HEK293 (cell line): ENCODE data around the gene HOXA11.

Experiments
- BCL11B ChIP-seq: fragments of 450-650 bp; formaldehyde crosslinking; IDR thresholded peaks from 2 replicates; pipeline ENCODE4 v1.5.1; 2016; ENCODE audit warnings: low read depth, missing biosample characterization, missing genetic modification characterization
- FEZF1 ChIP-seq: fragments of 450-650 bp; formaldehyde crosslinking; IDR thresholded peaks from 2 replicates; pipeline ENCODE4 v1.5.1; 2016; ENCODE audit warnings: missing biosample characterization, missing genetic modification characterization
- KLF10 ChIP-seq: fragments of 450-650 bp; IDR thresholded peaks from 2 replicates; pipeline ENCODE4 v1.5.1; 2018; ENCODE audit warnings: missing biosample characterization, mild to moderate bottlenecking, missing genetic modification characterization
- KLF9 ChIP-seq: fragments of 450-650 bp; formaldehyde crosslinking; IDR thresholded peaks from 2 replicates; pipeline ENCODE4 v1.5.1; 2016; ENCODE audit warnings: missing biosample characterization, missing genetic modification characterization, low read depth
- YY1 ChIP-seq: fragments of 450-650 bp; formaldehyde crosslinking; IDR thresholded peaks from 2 replicates; pipeline ENCODE4 v1.5.1; 2018; ENCODE audit warnings: missing biosample characterization, missing genetic modification characterization
- YY2 ChIP-seq: fragments of 450-650 bp; formaldehyde crosslinking; IDR thresholded peaks from 2 replicates; pipeline ENCODE4 v1.5.1; 2016; ENCODE audit warnings: missing biosample characterization, missing genetic modification characterization
- ZBTB48 ChIP-seq: fragments of 450-650 bp; formaldehyde crosslinking; IDR thresholded peaks from 2 replicates; pipeline ENCODE4 v1.5.1; 2016; ENCODE audit warnings: missing biosample characterization, missing genetic modification characterization
- ZBTB8A ChIP-seq: fragments of 450-650 bp; formaldehyde crosslinking; IDR thresholded peaks from 2 replicates; pipeline ENCODE4 v1.5.1; 2016; ENCODE audit warnings: missing biosample characterization, missing genetic modification characterization
- ZFP69B ChIP-seq: fragments of 450-650 bp; formaldehyde crosslinking; IDR thresholded peaks from 2 replicates; pipeline ENCODE4 v1.5.1; 2016; ENCODE audit warnings: missing biosample characterization, missing genetic modification characterization
- ZNF121 ChIP-seq: fragments of 450-650 bp; formaldehyde crosslinking; IDR thresholded peaks from 2 replicates; pipeline ENCODE4 v1.5.1; 2016; ENCODE audit warnings: missing biosample characterization, missing genetic modification characterization
- ZNF221 ChIP-seq: fragments of 450-650 bp; formaldehyde crosslinking; IDR thresholded peaks from 2 replicates; pipeline ENCODE4 v1.5.1; 2017; ENCODE audit warnings: missing biosample characterization, missing genetic modification characterization, borderline replicate concordance
- ZNF274 ChIP-seq, 2 experiments: fragments of 200-500 bp in 1 of 2; fragments of 450-650 bp in 1 of 2; sonication (Bioruptor generic) in 1 of 2; formaldehyde crosslinking in 1 of 2; IDR thresholded peaks; 2 replicates each; pipeline versions ENCODE4 v1.5.1 to v1.6.1; 2014 to 2016; ENCODE audit warnings: borderline replicate concordance in 1 of 2, inconsistent platforms in 1 of 2, low read length in 1 of 2, missing biosample characterization in 1 of 2, missing genetic modification characterization in 1 of 2
- ZNF354C ChIP-seq: fragments of 450-650 bp; formaldehyde crosslinking; IDR thresholded peaks from 2 replicates; pipeline ENCODE4 v1.5.1; 2016; ENCODE audit warnings: missing biosample characterization, missing genetic modification characterization, low read depth, borderline replicate concordance
- ZNF404 ChIP-seq: fragments of 450-650 bp; formaldehyde crosslinking; IDR thresholded peaks from 2 replicates; pipeline ENCODE4 v1.5.1; 2017; ENCODE audit warnings: missing biosample characterization, missing genetic modification characterization
- ZNF433 ChIP-seq: fragments of 450-650 bp; formaldehyde crosslinking; IDR thresholded peaks from 2 replicates; pipeline ENCODE4 v1.5.1; 2016; ENCODE audit warnings: missing biosample characterization, missing genetic modification characterization, low read depth
- ZNF530 ChIP-seq: fragments of 450-650 bp; formaldehyde crosslinking; IDR thresholded peaks from 2 replicates; pipeline ENCODE4 v1.5.1; 2016; ENCODE audit warnings: low read depth, missing biosample characterization, missing genetic modification characterization
- ZNF571 ChIP-seq: fragments of 450-650 bp; formaldehyde crosslinking; IDR thresholded peaks from 2 replicates; pipeline ENCODE4 v1.5.0; 2017; ENCODE audit warnings: missing biosample characterization, missing genetic modification characterization
- ZNF585B ChIP-seq: fragments of 450-650 bp; formaldehyde crosslinking; IDR thresholded peaks from 2 replicates; pipeline ENCODE4 v1.5.1; 2016; ENCODE audit warnings: missing biosample characterization, missing genetic modification characterization
- ZNF596 ChIP-seq: fragments of 450-650 bp; IDR thresholded peaks from 2 replicates; pipeline ENCODE4 v1.5.0; 2018; ENCODE audit warnings: missing biosample characterization, mild to moderate bottlenecking, missing genetic modification characterization, moderate library complexity
- ZNF621 ChIP-seq: fragments of 450-650 bp; formaldehyde crosslinking; IDR thresholded peaks from 2 replicates; pipeline ENCODE4 v1.5.1; 2017; ENCODE audit warnings: missing biosample characterization, missing genetic modification characterization
- ZNF623 ChIP-seq: fragments of 450-650 bp; formaldehyde crosslinking; IDR thresholded peaks from 2 replicates; pipeline ENCODE4 v1.5.1; 2016; ENCODE audit warnings: missing biosample characterization, missing genetic modification characterization
- ZNF830 ChIP-seq: fragments of 450-650 bp; IDR thresholded peaks from 2 replicates; pipeline ENCODE4 v1.5.0; 2018; ENCODE audit warnings: missing biosample characterization, missing genetic modification characterization, low read depth, mild to moderate bottlenecking, moderate library complexity
- TF ChIP-seq, protein P1 (sequence below): fragments of 450-650 bp; formaldehyde crosslinking; IDR thresholded peaks from 2 replicates; pipeline ENCODE4 v1.5.1; 2016; ENCODE audit warnings: missing biosample characterization, missing genetic modification characterization
- TF ChIP-seq, protein P2 (sequence below): fragments of 450-650 bp; formaldehyde crosslinking; IDR thresholded peaks from 2 replicates; pipeline ENCODE4 v1.5.1; 2016; ENCODE audit warnings: missing biosample characterization, missing genetic modification characterization
- TF ChIP-seq, protein P3 (sequence below): fragments of 450-650 bp; formaldehyde crosslinking; IDR thresholded peaks from 2 replicates; pipeline ENCODE4 v1.5.1; 2016; ENCODE audit warnings: missing biosample characterization, missing genetic modification characterization
- TF ChIP-seq, protein P4 (sequence below): fragments of 450-650 bp; formaldehyde crosslinking; IDR thresholded peaks from 2 replicates; pipeline ENCODE4 v1.5.1; 2016; ENCODE audit warnings: missing biosample characterization, missing genetic modification characterization

The HOXA11 gene

DNA sequence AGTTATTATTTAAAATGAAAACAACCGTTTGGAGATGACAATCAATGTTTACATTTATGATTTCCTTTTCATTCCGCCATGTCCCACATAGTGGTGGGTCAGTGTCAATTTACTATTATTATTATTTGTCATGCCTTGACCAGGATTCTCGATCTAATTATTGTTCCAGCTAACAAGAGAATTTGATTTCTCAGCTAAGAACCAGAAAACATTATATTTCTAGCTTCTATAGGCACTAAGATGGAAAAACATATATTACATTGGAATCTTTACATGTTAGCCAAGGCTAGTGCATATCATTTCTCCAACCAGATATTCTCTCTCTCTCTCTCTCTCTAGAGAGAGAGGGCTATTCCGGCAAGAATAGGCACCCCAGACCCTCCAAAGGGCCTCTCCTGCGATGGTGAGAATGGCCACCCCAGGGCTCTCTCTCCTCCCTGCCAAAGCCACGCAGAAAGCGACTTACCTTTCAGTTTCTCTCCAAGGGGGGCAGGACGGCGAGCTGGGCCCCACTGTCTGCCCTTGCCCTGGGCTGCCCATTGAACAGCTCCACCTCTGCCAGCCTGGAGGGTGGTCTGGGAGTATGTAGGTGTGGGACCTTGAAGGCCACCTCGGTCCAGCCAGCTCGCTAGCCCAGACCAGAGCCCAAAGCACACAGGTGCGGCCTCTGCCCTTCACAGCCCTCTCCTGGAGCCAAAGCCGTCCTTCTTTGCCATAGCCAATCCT, 35.0 kb downstream of the HOXA11 start (continued):
- TF ChIP-seq, protein P1, sequence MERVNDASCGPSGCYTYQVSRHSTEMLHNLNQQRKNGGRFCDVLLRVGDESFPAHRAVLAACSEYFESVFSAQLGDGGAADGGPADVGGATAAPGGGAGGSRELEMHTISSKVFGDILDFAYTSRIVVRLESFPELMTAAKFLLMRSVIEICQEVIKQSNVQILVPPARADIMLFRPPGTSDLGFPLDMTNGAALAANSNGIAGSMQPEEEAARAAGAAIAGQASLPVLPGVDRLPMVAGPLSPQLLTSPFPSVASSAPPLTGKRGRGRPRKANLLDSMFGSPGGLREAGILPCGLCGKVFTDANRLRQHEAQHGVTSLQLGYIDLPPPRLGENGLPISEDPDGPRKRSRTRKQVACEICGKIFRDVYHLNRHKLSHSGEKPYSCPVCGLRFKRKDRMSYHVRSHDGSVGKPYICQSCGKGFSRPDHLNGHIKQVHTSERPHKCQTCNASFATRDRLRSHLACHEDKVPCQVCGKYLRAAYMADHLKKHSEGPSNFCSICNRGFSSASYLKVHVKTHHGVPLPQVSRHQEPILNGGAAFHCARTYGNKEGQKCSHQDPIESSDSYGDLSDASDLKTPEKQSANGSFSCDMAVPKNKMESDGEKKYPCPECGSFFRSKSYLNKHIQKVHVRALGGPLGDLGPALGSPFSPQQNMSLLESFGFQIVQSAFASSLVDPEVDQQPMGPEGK: no peak
- peak; percentile 69; the same call in 1 of the 2 replicates for TF ChIP-seq ZFP69B (tag by site-specific recombination)
- TF ChIP-seq ZNF623: no peak
- TF ChIP-seq, protein P2, sequence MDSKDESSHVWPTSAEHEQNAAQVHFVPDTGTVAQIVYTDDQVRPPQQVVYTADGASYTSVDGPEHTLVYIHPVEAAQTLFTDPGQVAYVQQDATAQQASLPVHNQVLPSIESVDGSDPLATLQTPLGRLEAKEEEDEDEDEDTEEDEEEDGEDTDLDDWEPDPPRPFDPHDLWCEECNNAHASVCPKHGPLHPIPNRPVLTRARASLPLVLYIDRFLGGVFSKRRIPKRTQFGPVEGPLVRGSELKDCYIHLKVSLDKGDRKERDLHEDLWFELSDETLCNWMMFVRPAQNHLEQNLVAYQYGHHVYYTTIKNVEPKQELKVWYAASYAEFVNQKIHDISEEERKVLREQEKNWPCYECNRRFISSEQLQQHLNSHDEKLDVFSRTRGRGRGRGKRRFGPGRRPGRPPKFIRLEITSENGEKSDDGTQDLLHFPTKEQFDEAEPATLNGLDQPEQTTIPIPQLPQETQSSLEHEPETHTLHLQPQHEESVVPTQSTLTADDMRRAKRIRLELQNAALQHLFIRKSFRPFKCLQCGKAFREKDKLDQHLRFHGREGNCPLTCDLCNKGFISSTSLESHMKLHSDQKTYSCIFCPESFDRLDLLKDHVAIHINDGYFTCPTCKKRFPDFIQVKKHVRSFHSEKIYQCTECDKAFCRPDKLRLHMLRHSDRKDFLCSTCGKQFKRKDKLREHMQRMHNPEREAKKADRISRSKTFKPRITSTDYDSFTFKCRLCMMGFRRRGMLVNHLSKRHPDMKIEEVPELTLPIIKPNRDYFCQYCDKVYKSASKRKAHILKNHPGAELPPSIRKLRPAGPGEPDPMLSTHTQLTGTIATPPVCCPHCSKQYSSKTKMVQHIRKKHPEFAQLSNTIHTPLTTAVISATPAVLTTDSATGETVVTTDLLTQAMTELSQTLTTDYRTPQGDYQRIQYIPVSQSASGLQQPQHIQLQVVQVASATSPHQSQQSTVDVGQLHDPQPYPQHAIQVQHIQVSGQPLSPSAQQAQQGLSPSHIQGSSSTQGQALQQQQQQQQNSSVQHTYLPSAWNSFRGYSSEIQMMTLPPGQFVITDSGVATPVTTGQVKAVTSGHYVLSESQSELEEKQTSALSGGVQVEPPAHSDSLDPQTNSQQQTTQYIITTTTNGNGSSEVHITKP (tag by site-specific recombination): no peak
- no peak for TF ChIP-seq FEZF1 (tag by site-specific recombination)
- no peak for TF ChIP-seq ZNF274 (IDR thresholded peaks at IDR 0.05; ENCODE audit: low read length)
- TF ChIP-seq ZNF274 (tag by site-specific recombination; IDR thresholded peaks at IDR 0.05; ENCODE audit: borderline replicate concordance): no peak
- no peak for TF ChIP-seq ZNF530
- TF ChIP-seq ZNF585B: no peak
- 0 out of 2 replicates have a peak, but pooled peaks have one; percentile 14 for TF ChIP-seq KLF9 (tag by site-specific recombination)
- no peak for TF ChIP-seq ZNF830 (tag by site-specific recombination)
- TF ChIP-seq ZNF354C (tag by site-specific recombination): no peak
- TF ChIP-seq ZBTB48 (tag by site-specific recombination): no peak
- no peak for TF ChIP-seq ZNF571 (tag by site-specific recombination)
- TF ChIP-seq ZNF404 (tag by site-specific recombination): no peak
- no peak for TF ChIP-seq KLF10 (tag by site-specific recombination)
- TF ChIP-seq ZNF621 (tag by site-specific recombination): no peak
- TF ChIP-seq, protein P3, sequence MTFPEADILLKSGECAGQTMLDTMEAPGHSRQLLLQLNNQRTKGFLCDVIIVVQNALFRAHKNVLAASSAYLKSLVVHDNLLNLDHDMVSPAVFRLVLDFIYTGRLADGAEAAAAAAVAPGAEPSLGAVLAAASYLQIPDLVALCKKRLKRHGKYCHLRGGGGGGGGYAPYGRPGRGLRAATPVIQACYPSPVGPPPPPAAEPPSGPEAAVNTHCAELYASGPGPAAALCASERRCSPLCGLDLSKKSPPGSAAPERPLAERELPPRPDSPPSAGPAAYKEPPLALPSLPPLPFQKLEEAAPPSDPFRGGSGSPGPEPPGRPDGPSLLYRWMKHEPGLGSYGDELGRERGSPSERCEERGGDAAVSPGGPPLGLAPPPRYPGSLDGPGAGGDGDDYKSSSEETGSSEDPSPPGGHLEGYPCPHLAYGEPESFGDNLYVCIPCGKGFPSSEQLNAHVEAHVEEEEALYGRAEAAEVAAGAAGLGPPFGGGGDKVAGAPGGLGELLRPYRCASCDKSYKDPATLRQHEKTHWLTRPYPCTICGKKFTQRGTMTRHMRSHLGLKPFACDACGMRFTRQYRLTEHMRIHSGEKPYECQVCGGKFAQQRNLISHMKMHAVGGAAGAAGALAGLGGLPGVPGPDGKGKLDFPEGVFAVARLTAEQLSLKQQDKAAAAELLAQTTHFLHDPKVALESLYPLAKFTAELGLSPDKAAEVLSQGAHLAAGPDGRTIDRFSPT: peak; percentile 54
- no peak for TF ChIP-seq ZNF121 (tag by site-specific recombination)
- TF ChIP-seq ZNF433 (tag by site-specific recombination): no peak
- no peak for TF ChIP-seq ZBTB8A
- TF ChIP-seq ZNF221: no peak
- TF ChIP-seq YY2 (tag by site-specific recombination): no peak
- TF ChIP-seq BCL11B (tag by site-specific recombination): no peak
- TF ChIP-seq YY1 (tag by site-specific recombination): no peak
- TF ChIP-seq, protein P4, sequence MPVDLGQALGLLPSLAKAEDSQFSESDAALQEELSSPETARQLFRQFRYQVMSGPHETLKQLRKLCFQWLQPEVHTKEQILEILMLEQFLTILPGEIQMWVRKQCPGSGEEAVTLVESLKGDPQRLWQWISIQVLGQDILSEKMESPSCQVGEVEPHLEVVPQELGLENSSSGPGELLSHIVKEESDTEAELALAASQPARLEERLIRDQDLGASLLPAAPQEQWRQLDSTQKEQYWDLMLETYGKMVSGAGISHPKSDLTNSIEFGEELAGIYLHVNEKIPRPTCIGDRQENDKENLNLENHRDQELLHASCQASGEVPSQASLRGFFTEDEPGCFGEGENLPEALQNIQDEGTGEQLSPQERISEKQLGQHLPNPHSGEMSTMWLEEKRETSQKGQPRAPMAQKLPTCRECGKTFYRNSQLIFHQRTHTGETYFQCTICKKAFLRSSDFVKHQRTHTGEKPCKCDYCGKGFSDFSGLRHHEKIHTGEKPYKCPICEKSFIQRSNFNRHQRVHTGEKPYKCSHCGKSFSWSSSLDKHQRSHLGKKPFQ: no peak
- TF ChIP-seq ZNF596 (tag by site-specific recombination): peak; percentile 89
